ENCODE results near the gene SNX21.

Gene SNX21

GRCh38 chr20:45890077-45890984, 56.7 kb downstream of the SNX21 start:
- TF ChIP-seq Cebpa-rat (IDR thresholded peaks at IDR 0.05): no peak
- H3K4me3 ChIP-seq: peak overlapping the region; percentile 77 to 94 (median 86)
- H3K4me2 ChIP-seq: peak overlapping the region; percentile 92 to 100 (median 98)
- H3K9me3 ChIP-seq (replicated peaks in 1 of 11): no peaks in the 10 kb centered on the region
- H3K9ac ChIP-seq: peak overlapping the region; percentile 84 to 93 (median 88)
- H3K36me3 ChIP-seq: peaks cover 28 to 64% (median 47%) of the 10 kb centered on the region in 11 experiments
- H3K27me3 ChIP-seq: no peaks in the 10 kb centered on the region
- peaks cover 34 to 75% (median 54%) of the 10 kb centered on the region in 10 experiments for H3K4me1 ChIP-seq
- H4K20me1 ChIP-seq: peaks cover 0 to 61% (median 33%) of the 10 kb centered on the region in 11 experiments; a peak in 15 of 22 replicates
- H3K27ac ChIP-seq: peak overlapping the region; percentile 72 to 94 (median 80)

GRCh38 chr20:45890985-45891983, 57.7 kb downstream of the SNX21 start, which contains the start of the genes CTSA and NEURL2:
TSS of gene CTSA (plus strand) at chr20:45891335. CDS start at chr20:45891569, 234 bp downstream.
TSS of gene NEURL2 (minus strand) at chr20:45891208. CDS start at chr20:45890991, 217 bp downstream.
- H3K9ac ChIP-seq: peak within 1 kb of the TSS; percentile 84 to 93 (median 88)
- peak within 1 kb of the TSS; percentile 72 to 94 (median 80) for H3K27ac ChIP-seq
- H3K4me3 ChIP-seq: peak within 1 kb of the TSS; percentile 77 to 94 (median 86)
- H3K4me2 ChIP-seq: peak within 1 kb of the TSS; percentile 92 to 100 (median 98)
- H3K27me3 ChIP-seq: no peaks in the 10 kb centered on the region
- peaks cover 34 to 66% (median 48%) of the 10 kb centered on the region in 10 experiments for H3K4me1 ChIP-seq
- H3K9me3 ChIP-seq (replicated peaks in 1 of 11): no peaks in the 10 kb centered on the region
- H3K36me3 ChIP-seq: peaks cover 38 to 67% (median 50%) of the 10 kb centered on the region in 11 experiments
- peaks cover 0 to 67% (median 31%) of the 10 kb centered on the region in 11 experiments; a peak in 13 of 22 replicates for H4K20me1 ChIP-seq
- no peak for TF ChIP-seq Cebpa-rat (IDR thresholded peaks at IDR 0.05)

DNA sequence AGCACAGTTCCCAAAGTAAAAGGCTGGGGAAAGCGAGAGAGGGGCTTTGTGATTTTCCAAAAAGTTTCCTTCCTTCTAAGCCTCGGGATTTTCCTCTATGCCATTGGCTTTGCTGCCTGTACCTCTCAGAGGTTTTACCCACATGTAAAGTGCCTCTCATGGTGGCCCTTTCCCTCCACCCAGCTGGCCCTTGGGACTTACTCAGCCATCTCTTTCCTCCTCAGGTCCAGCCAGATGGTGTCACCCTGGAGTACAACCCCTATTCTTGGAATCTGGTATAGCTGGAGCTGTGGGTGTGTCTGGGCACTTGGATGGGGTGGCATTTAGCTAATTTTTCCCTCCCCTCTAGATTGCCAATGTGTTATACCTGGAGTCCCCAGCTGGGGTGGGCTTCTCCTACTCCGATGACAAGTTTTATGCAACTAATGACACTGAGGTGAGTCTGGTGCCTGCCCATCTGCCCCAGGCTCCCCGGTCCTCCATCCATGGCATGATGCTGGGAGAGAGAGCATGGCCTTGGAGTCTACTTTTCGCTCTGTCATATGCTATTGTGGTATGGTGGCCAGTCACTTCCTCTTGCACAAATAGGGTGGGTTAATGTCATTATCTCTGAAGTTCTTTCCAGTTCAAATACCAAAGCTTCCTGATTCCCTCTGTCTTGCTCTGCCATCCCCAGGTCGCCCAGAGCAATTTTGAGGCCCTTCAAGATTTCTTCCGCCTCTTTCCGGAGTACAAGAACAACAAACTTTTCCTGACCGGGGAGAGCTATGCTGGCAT, 58.6 kb downstream of the SNX21 start:
- 0 out of 22 replicates have a peak, but pooled peaks of 1 of the 11 experiments have one; percentile 10 for TF ChIP-seq Cebpa-rat (IDR thresholded peaks at IDR 0.05)
- H3K9me3 ChIP-seq (replicated peaks in 1 of 11): no peaks in the 10 kb centered on the region
- no peaks in the 10 kb centered on the region for H3K27me3 ChIP-seq
- peak overlapping the region; percentile 77 to 94 (median 86) for H3K4me3 ChIP-seq
- H3K4me2 ChIP-seq: peak overlapping the region; percentile 92 to 100 (median 98)
- H3K4me1 ChIP-seq: peaks cover 34 to 62% (median 48%) of the 10 kb centered on the region in 10 experiments
- peak overlapping the region; percentile 72 to 94 (median 80); a peak in 20 of 22 replicates for H3K27ac ChIP-seq
- peak overlapping the region; percentile 84 to 93 (median 88) for H3K9ac ChIP-seq
- H3K36me3 ChIP-seq: peaks cover 47 to 67% (median 50%) of the 10 kb centered on the region in 11 experiments
- peaks cover 0 to 67% (median 22%) of the 10 kb centered on the region in 11 experiments; a peak in 10 of 22 replicates for H4K20me1 ChIP-seq
